ENCODE data around the gene CSRNP2.
"Not testable (repeated sequence)": the region's sequence is repeated elsewhere in the genome, so short reads cannot be mapped to it uniquely, and the experiment has no call there.

CSRNP2 gene

DNA sequence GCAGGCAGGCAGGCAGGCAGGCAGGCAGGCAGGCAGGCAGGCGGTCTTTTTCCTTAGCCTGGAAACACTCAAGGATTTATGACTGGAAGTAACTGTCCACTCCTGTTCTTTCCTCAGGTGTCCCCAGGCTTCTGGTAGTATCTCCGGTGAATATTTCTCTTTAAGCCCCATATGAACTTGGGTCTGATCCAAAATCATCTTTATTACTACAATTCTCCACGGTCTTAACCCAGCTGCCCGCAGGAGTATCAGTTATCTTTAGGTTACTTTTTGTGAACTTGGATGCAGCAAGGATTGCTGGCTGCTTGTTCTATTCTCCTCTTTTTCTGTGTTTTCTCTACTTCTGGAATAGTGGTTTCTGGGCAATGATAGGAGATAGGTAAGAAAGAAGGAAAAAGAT lies 3.3 kb downstream of the CSRNP2 start:
- Histone ChIP-seq H3K4me3 (ENCODE audit: low read length) (no peak overlapping the region), H3K4me1 (ENCODE audit: low read length) (peaks cover 5% of the 10 kb centered on the region; the same call in 1 of the 2 replicates), H3K9ac (ENCODE audit: low read length) (no peak overlapping the region), H3K4me2 (ENCODE audit: low read depth, low read length) (no peak overlapping the region), H3K27ac (ENCODE audit: low read length) (no peak overlapping the region), H3K27me3 (replicated peaks; ENCODE audit: insufficient read depth, low read length) (no peaks in the 10 kb centered on the region), H3K36me3 (replicated peaks; ENCODE audit: insufficient read depth, low read length) (no peaks in the 10 kb centered on the region), H3K9me3 (replicated peaks; ENCODE audit: insufficient read depth, low read length) (no peaks in the 10 kb centered on the region), H3K9me2 (replicated peaks; ENCODE audit: insufficient read depth, low read length) (no peaks in the 10 kb centered on the region), H3F3A (ENCODE audit: insufficient read depth, low read length) (no peaks in the 10 kb centered on the region), H4K20me1 (ENCODE audit: insufficient read depth, low read length) (no peaks in the 10 kb centered on the region), H3K79me2 (ENCODE audit: low read length) (no peaks in the 10 kb centered on the region), H2AFZ (ENCODE audit: low read length) (no peak overlapping the region)
- no peak for DNase-seq
- TF ChIP-seq EZH2phosphoT487 (IDR thresholded peaks at IDR 0.05; ENCODE audit: low read length): no peak
- TF ChIP-seq CTCF (IDR thresholded peaks at IDR 0.05; ENCODE audit: low read length): no peak
- no peak for TF ChIP-seq EZH2 (optimal IDR thresholded peaks at IDR 0.05; ENCODE audit: low read depth, low read length)

- H4K20me1 ChIP-seq (ENCODE audit: insufficient read depth, low read length); H3K4me1 ChIP-seq (ENCODE audit: low read length); DNase-seq: not testable (repeated sequence)
Measured at GRCh38 chr12:51078866-51079265, 4.5 kb downstream of the CSRNP2 start.

GRCh38 chr12:51078346-51078745 lies 5.0 kb downstream of the CSRNP2 start:
- DNase-seq; H3K4me2 ChIP-seq (ENCODE audit: low read depth, low read length); H3K9me3 ChIP-seq (replicated peaks; ENCODE audit: insufficient read depth, low read length); H3K9me2 ChIP-seq (replicated peaks; ENCODE audit: insufficient read depth, low read length); H3F3A ChIP-seq (ENCODE audit: insufficient read depth, low read length); H4K20me1 ChIP-seq (ENCODE audit: insufficient read depth, low read length); H3K27ac ChIP-seq (ENCODE audit: low read length); H3K9ac ChIP-seq (ENCODE audit: low read length); H3K36me3 ChIP-seq (replicated peaks; ENCODE audit: insufficient read depth, low read length); H3K4me1 ChIP-seq (ENCODE audit: low read length); H3K27me3 ChIP-seq (replicated peaks; ENCODE audit: insufficient read depth, low read length); H3K4me3 ChIP-seq (ENCODE audit: low read length); H2AFZ ChIP-seq (ENCODE audit: low read length); H3K79me2 ChIP-seq (ENCODE audit: low read length): not testable (repeated sequence)

More at GRCh38 chr12:51078866-51079265, 4.5 kb downstream of the CSRNP2 start:
- H3K36me3 ChIP-seq (replicated peaks; ENCODE audit: insufficient read depth, low read length); H3K4me2 ChIP-seq (ENCODE audit: low read depth, low read length); H3K9me3 ChIP-seq (replicated peaks; ENCODE audit: insufficient read depth, low read length); H3K79me2 ChIP-seq (ENCODE audit: low read length); H3K4me3 ChIP-seq (ENCODE audit: low read length); H3K27ac ChIP-seq (ENCODE audit: low read length); H3K9ac ChIP-seq (ENCODE audit: low read length); H3K9me2 ChIP-seq (replicated peaks; ENCODE audit: insufficient read depth, low read length); H3K27me3 ChIP-seq (replicated peaks; ENCODE audit: insufficient read depth, low read length); H2AFZ ChIP-seq (ENCODE audit: low read length); H3F3A ChIP-seq (ENCODE audit: insufficient read depth, low read length): not testable (repeated sequence)

DNA sequence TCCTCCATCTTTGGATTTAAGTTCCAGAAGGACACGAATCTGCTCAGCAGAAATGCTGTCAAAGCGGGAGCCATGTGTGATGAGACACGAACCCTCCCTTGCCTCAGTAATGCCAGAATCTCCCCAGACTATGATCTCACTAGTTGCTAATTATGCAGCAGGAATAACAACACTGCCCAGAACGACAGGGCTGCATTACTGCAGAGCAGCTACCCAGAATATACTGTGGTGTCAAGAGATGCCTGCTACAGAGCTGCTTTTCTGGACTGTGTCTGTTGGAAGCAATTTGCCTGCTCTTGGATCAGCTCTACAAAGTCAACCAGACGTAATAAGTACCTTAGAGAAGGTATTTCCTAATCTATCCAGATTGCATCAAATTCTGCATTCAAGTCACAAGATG lies 5.5 kb downstream of the CSRNP2 start:
- Histone ChIP-seq H3K9ac (ENCODE audit: low read length) (no peak overlapping the region), H3K27me3 (replicated peaks; ENCODE audit: insufficient read depth, low read length) (no peaks in the 10 kb centered on the region), H3K4me1 (ENCODE audit: low read length) (peaks cover 5% of the 10 kb centered on the region; the same call in 1 of the 2 replicates), H3K9me2 (replicated peaks; ENCODE audit: insufficient read depth, low read length) (no peaks in the 10 kb centered on the region), H3K4me3 (ENCODE audit: low read length) (no peak overlapping the region), H3K4me2 (ENCODE audit: low read depth, low read length) (no peak overlapping the region), H3K79me2 (ENCODE audit: low read length) (no peaks in the 10 kb centered on the region), H4K20me1 (ENCODE audit: insufficient read depth, low read length) (no peaks in the 10 kb centered on the region), H3K27ac (ENCODE audit: low read length) (no peak overlapping the region), H3F3A (ENCODE audit: insufficient read depth, low read length) (no peaks in the 10 kb centered on the region), H2AFZ (ENCODE audit: low read length) (no peak overlapping the region), H3K9me3 (replicated peaks; ENCODE audit: insufficient read depth, low read length) (no peaks in the 10 kb centered on the region), H3K36me3 (replicated peaks; ENCODE audit: insufficient read depth, low read length) (0 out of 2 replicates have a peak, but pooled peaks cover 2% of the 10 kb centered on the region)
- no peak for TF ChIP-seq EZH2 (optimal IDR thresholded peaks at IDR 0.05; ENCODE audit: low read depth, low read length)
- no peak for TF ChIP-seq EZH2phosphoT487 (IDR thresholded peaks at IDR 0.05; ENCODE audit: low read length)
- TF ChIP-seq CTCF (IDR thresholded peaks at IDR 0.05; ENCODE audit: low read length): no peak
- no peak for DNase-seq
